HG03520 (cell line): ENCODE measurements around the gene SHISA7.
"Not testable (repeated sequence)": the region's sequence is repeated elsewhere in the genome, so short reads cannot be mapped to it uniquely, and the experiment has no call there.

Source experiments
- ATAC-seq: cut with Tn5 transposase; IDR thresholded peaks from one replicate; pipeline ENCODE4 v1.9.1; 2021; ENCODE audit warnings: mild to moderate bottlenecking, moderate library complexity; ENCODE audit not compliant: unreplicated experiment

SHISA7 gene

GRCh38 chr19:55421281-55421680, 21.8 kb downstream of the SHISA7 start:
- ATAC-seq = not testable (repeated sequence)

- ATAC-seq = no peak
Measured at GRCh38 chr19:55419624-55420236, 23.4 kb downstream of the SHISA7 start.

GRCh38 chr19:55419103-55419502, 24.0 kb downstream of the SHISA7 start:
- no peak for ATAC-seq

GRCh38 chr19:55418185-55418584, 24.9 kb downstream of the SHISA7 start:
- no peak for ATAC-seq

GRCh38 chr19:55410168-55410567, 32.9 kb downstream of the SHISA7 start:
- no peak for ATAC-seq

GRCh38 chr19:55409179-55409578, 33.9 kb downstream of the SHISA7 start:
- ATAC-seq = not testable (repeated sequence)

GRCh38 chr19:55408533-55408872, 34.6 kb downstream of the SHISA7 start:
- no peak for ATAC-seq

GRCh38 chr19:55407800-55408532, 35.1 kb downstream of the SHISA7 start:
- peak; percentile 76 for ATAC-seq

- not testable (repeated sequence) for ATAC-seq
Measured at GRCh38 chr19:55407550-55407799, 35.6 kb downstream of the SHISA7 start, which contains the start of gene UBE2S. UBE2S (minus strand) TSS chr19:55407788; CDS start chr19:55407589, 199 bp downstream.

- peak; percentile 2 for ATAC-seq
Measured at GRCh38 chr19:55406826-55407549, 36.1 kb downstream of the SHISA7 start.

- ATAC-seq = no peak
Measured at GRCh38 chr19:55406091-55406825, 36.8 kb downstream of the SHISA7 start.

GRCh38 chr19:55405638-55406037, 37.5 kb downstream of the SHISA7 start:
- no peak for ATAC-seq

- no peak for ATAC-seq
Measured at GRCh38 chr19:55402509-55402908, 40.6 kb downstream of the SHISA7 start.

- not testable (repeated sequence) for ATAC-seq
Measured at GRCh38 chr19:55401390-55401789, 41.7 kb downstream of the SHISA7 start.

- ATAC-seq = no peak
Measured at GRCh38 chr19:55400281-55401087, 42.6 kb downstream of the SHISA7 start.

GRCh38 chr19:55398200-55398925, 44.7 kb downstream of the SHISA7 start:
- ATAC-seq = no peak

GRCh38 chr19:55392820-55393761, 50.0 kb downstream of the SHISA7 start:
- ATAC-seq = no peak

- ATAC-seq = no peak
Measured at GRCh38 chr19:55391702-55392615, 51.1 kb downstream of the SHISA7 start.
